Pancreas (tissue), 10 donors: ENCODE measurements around the gene ARHGAP36. TPM values are rescaled to one million over a fixed set of nuclear protein-coding genes. Genes with fewer than 3 reads are reported as not detected.

ENCODE experiments used
- ATAC-seq, 4 donors: fragments of 200-7000 bp; cut with Tn5 transposase; one replicate each; pipeline versions ENCODE4 v1.8.0 to v1.9.1; 2020; ENCODE audit warnings: mild to moderate bottlenecking in 4 of 4, moderate library complexity in 4 of 4
- DNase-seq, 6 donors: peaks; one replicate each; pipeline ENCODE4 v3.0.0-alpha.2; 2020
- FAIRE-seq: peaks from 2 replicates; lab custom pipeline; 2012; peaks lifted over from hg19 to GRCh38; lab: Jason Lieb, UNC
- H3K27ac ChIP-seq, 4 donors: fragments of 200-600 bp; sonication (generic); 1 replicate in 3 of 4; 2 replicates in 1 of 4; pipeline versions ENCODE4 v1.5.0 to v1.8.0; 2020
- H3K27me3 ChIP-seq, 4 donors: fragments of 200-600 bp; one replicate each; pipeline ENCODE4 v1.8.0; 2021
- H3K36me3 ChIP-seq, 3 donors: fragments of 200-600 bp; sonication (generic) in 1 of 3; one replicate each; pipeline versions ENCODE4 v1.5.0 to v1.8.0; 2020 to 2021
- H3K4me1 ChIP-seq, 3 donors: fragments of 200-600 bp; one replicate each; pipeline ENCODE4 v1.8.0; 2021
- H3K4me3 ChIP-seq, 4 donors: fragments of 200-600 bp; sonication (generic) in 2 of 4; one replicate each; pipeline versions ENCODE4 v1.5.0 to v1.8.0; 2020 to 2021
- H3K9me3 ChIP-seq, 4 donors: fragments of 200-600 bp; one replicate each; pipeline ENCODE4 v1.8.0; 2021
- WGBS, 2 donors: extraction: QIAGEN DNeasy Blood & Tissue Kit; methylation state at CpG; one replicate each; pipeline ENCODE4 v1.1.7; 2013; 5-methylcytosine and 5-hydroxymethylcytosine counted together
- intact Hi-C, 3 donors: fragments of 100-400 bp; cut with DNase I; formaldehyde crosslinking; loops; one replicate each; pipeline versions ENCODE4 v1.11.1 to v1.14.2; 2022
- polyA plus RNA-seq, 2 donors: library from polyadenylated mRNA; stranded (reverse); fragments of 200-250 nt; gene quantifications; one replicate each; pipeline ENCODE4 v1.2.3, GENCODE V29; 2013
- total RNA-seq, 6 donors: library from RNA; stranded (reverse); fragmentation: NEBNext Ultra II Directional in 4 of 6; extraction: Animal tissue kit (Norgen Biotek cat#: 25700) in 4 of 6; gene quantifications; one replicate each; pipeline versions ENCODE4 v1.2.1 to v1.2.4, GENCODE V29; 2021 to 2023
- TF ChIP-seq, protein P1 (sequence below), 4 donors: fragments of 200-600 bp; sonication (generic) in 3 of 4; IDR thresholded peaks; one replicate each; pipeline versions ENCODE4 v1.5.0 to v1.8.0; 2021; ENCODE audit warnings: antibody characterized with exemption in 4 of 4
- donor health status: healthy with polysubstance abuse.
- donor health status: DM: no; HTN: no; CAD: no; lungs with moderate emphysema.
- donor health status: DM: no; HTN: no; CAD: no.
- donor health status: control.
- donor health status: control.
- donor health status: Bipolar disorder and iron deficiency.
- donor health status: DM: yes; HTN: yes; CAD: no.
- donor health status: DM: no; HTN: no; CAD: no.
- donor health status: DM: no; HTN: no; CAD: no.
- donor health status: DM: yes; HTN: yes; CAD: no.

Gene ARHGAP36
- total and polyA plus RNA-seq, 8 donors = not detected

DNA sequence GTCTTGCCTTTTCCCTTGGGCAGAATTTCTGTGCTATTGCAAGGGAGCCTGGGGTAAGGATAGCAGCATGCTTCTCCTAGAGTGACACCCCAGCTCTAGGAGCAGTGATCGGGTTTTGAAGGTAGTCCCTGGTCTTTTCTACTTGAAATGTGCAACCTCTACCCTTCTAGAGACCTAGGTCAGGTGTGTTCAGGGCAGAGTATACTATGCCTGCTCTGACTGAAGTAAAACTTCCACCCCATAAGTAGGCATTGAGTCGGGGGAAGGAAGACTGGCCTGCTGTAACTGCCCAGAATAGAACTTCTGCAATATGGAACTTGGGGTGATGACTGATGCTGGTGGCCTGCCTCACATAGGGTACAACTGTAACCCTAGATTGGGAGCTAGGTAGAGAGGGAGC is 80.9 kb downstream of the ARHGAP36 start:
- DNase-seq = no peak
- Histone ChIP-seq H3K36me3 (no peaks in the 10 kb centered on the region), H3K9me3 (no peaks in the 10 kb centered on the region), H3K4me3 (no peak overlapping the region), H3K4me1 (no peaks in the 10 kb centered on the region), H3K27ac (no peak overlapping the region), H3K27me3 (peaks cover 0 to 10% (median 0%) of the 10 kb centered on the region in 4 donors)
- TF ChIP-seq, protein P1, sequence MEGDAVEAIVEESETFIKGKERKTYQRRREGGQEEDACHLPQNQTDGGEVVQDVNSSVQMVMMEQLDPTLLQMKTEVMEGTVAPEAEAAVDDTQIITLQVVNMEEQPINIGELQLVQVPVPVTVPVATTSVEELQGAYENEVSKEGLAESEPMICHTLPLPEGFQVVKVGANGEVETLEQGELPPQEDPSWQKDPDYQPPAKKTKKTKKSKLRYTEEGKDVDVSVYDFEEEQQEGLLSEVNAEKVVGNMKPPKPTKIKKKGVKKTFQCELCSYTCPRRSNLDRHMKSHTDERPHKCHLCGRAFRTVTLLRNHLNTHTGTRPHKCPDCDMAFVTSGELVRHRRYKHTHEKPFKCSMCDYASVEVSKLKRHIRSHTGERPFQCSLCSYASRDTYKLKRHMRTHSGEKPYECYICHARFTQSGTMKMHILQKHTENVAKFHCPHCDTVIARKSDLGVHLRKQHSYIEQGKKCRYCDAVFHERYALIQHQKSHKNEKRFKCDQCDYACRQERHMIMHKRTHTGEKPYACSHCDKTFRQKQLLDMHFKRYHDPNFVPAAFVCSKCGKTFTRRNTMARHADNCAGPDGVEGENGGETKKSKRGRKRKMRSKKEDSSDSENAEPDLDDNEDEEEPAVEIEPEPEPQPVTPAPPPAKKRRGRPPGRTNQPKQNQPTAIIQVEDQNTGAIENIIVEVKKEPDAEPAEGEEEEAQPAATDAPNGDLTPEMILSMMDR (IDR thresholded peaks at IDR 0.05) = no peak
- WGBS, 2 donors = 79 to 83% methylated on average over 2 of the region's 2 CpGs
- no peak for ATAC-seq
- intact Hi-C loops = no loop called here
- FAIRE-seq = no peak

Other genes with a start within 250 kb of the ARHGAP36 start
- gene ENOX2, start 155.1 kb upstream of the ARHGAP36 start, total RNA-seq = 1 to 10 TPM; 3.5 to 6.4 (median 5.1) TPM
- gene ENOX2, start 155.1 kb upstream of the ARHGAP36 start, polyA plus RNA-seq = 1 to 10 TPM; 1.1 to 3.1 TPM
- gene IGSF1, start 231.0 kb downstream of the ARHGAP36 start, total RNA-seq = 1 to 10 TPM in 3 of 6 donors, under 1 TPM in 3; 0.38 to 2.0 (median 1.2) TPM
- gene IGSF1, start 231.0 kb downstream of the ARHGAP36 start, polyA plus RNA-seq = 1 to 10 TPM in 1 of 2 donors, under 1 TPM in 1; 0.38 to 1.5 TPM